CD14-positive monocyte (primary cell): ENCODE data around the gene RIPK3. TPM values are rescaled to one million over a fixed set of nuclear protein-coding genes. Genes with fewer than 3 reads are reported as not detected.
"Not testable (repeated sequence)": the region's sequence is repeated elsewhere in the genome, so short reads cannot be mapped to it uniquely, and the experiment has no call there.

Source experiments
- DNase-seq, 3 donors: peaks; one replicate each; pipeline ENCODE4 v3.0.0-alpha.2; 2011 to 2022
- H2AFZ ChIP-seq: 2 replicates; pipeline ENCODE4 v1.6.0; 2012; ENCODE audit warnings: mild to moderate bottlenecking, low read depth, low read length, inconsistent platforms; ENCODE audit not compliant: insufficient read depth, poor library complexity, severe bottlenecking
- H3K27ac ChIP-seq, 2 donors: 1 replicate in 1 of 2; 2 replicates in 1 of 2; pipeline ENCODE4 v1.5.1; 2012 to 2013; ENCODE audit warnings: low read length in 2 of 2, control low read depth in 1 of 2, inconsistent platforms in 1 of 2, low read depth in 1 of 2, mild to moderate bottlenecking in 1 of 2
- H3K27me3 ChIP-seq, 2 donors: one replicate each; pipeline versions ENCODE4 v1.6.0 to v1.6.1; 2011 to 2013; ENCODE audit warnings: low read length in 2 of 2; ENCODE audit not compliant: control insufficient read depth in 2 of 2, insufficient read depth in 2 of 2
- H3K36me3 ChIP-seq, 2 donors: replicated peaks in 1 of 2; 1 replicate in 1 of 2; 2 replicates in 1 of 2; pipeline versions ENCODE4 v1.5.1 to v1.6.1; 2012 to 2013; ENCODE audit warnings: low read length in 2 of 2, control low read depth in 1 of 2, inconsistent platforms in 1 of 2, mild to moderate bottlenecking in 1 of 2; ENCODE audit not compliant: insufficient read depth in 2 of 2, control insufficient read depth in 1 of 2
- H3K4me1 ChIP-seq, 2 donors: 1 replicate in 1 of 2; 2 replicates in 1 of 2; pipeline versions ENCODE4 v1.5.1 to v1.6.1; 2012 to 2013; ENCODE audit warnings: low read length in 2 of 2, control low read depth in 1 of 2, inconsistent platforms in 1 of 2, mild to moderate bottlenecking in 1 of 2, moderate library complexity in 1 of 2; ENCODE audit not compliant: insufficient read depth in 2 of 2, control insufficient read depth in 1 of 2
- H3K4me2 ChIP-seq: replicated peaks from 2 replicates; pipeline ENCODE3; 2012; ENCODE audit warnings: low read length, moderate library complexity, mild to moderate bottlenecking; ENCODE audit not compliant: poor library complexity, severe bottlenecking; ENCODE audit errors: extremely low read depth
- H3K4me3 ChIP-seq, 3 experiments: fragments of 200-600 bp in 1 of 3; sonication (generic) in 1 of 3; replicated peaks in 1 of 3; 1 replicate in 2 of 3; 2 replicates in 1 of 3; pipeline ENCODE4 v1.5.1; 2011 to 2013; ENCODE audit warnings: low read length in 3 of 3, mild to moderate bottlenecking in 3 of 3, control low read depth in 2 of 3, low read depth in 2 of 3, inconsistent platforms in 1 of 3, moderate library complexity in 1 of 3
- H3K79me2 ChIP-seq: 2 replicates; pipeline ENCODE4 v1.6.0; 2012; ENCODE audit warnings: mild to moderate bottlenecking, control low read depth, inconsistent platforms, low read length, moderate library complexity; ENCODE audit not compliant: insufficient read depth
- H3K9ac ChIP-seq: 2 replicates; pipeline ENCODE4 v1.6.0; 2017; ENCODE audit warnings: low read length, mild to moderate bottlenecking; ENCODE audit not compliant: insufficient read depth, poor library complexity, severe bottlenecking
- H3K9me3 ChIP-seq, 2 donors: replicated peaks in 1 of 2; 1 replicate in 1 of 2; 2 replicates in 1 of 2; pipeline versions ENCODE4 v1.5.1 to v1.6.1; 2012 to 2013; ENCODE audit warnings: low read length in 2 of 2, control low read depth in 1 of 2; ENCODE audit not compliant: control insufficient read depth in 1 of 2, insufficient read depth in 1 of 2
- H4K20me1 ChIP-seq: 2 replicates; pipeline ENCODE4 v1.6.0; 2012; ENCODE audit warnings: mild to moderate bottlenecking, low read length, control low read depth, moderate library complexity; ENCODE audit not compliant: insufficient read depth
- H3K27ac Mint-ChIP-seq, 7 donors: one replicate each; pipeline ENCODE4 v1.8.0; 2020; ENCODE audit warnings: mild to moderate bottlenecking in 7 of 7, mixed read lengths in 7 of 7, moderate library complexity in 6 of 7, inconsistent platforms in 2 of 7
- H3K27me3 Mint-ChIP-seq, 3 donors: one replicate each; pipeline ENCODE4 v1.8.0; 2021 to 2022; ENCODE audit warnings: low read depth in 3 of 3, mild to moderate bottlenecking in 3 of 3, mixed read lengths in 3 of 3, moderate library complexity in 3 of 3, inconsistent platforms in 1 of 3
- H3K36me3 Mint-ChIP-seq, 2 donors: one replicate each; pipeline ENCODE4 v1.8.0; 2020; ENCODE audit warnings: mixed read lengths in 2 of 2, inconsistent platforms in 1 of 2, mild to moderate bottlenecking in 1 of 2
- H3K4me1 Mint-ChIP-seq: one replicate; pipeline ENCODE4 v1.8.0; 2020; ENCODE audit warnings: mild to moderate bottlenecking, mixed read lengths
- H3K4me3 Mint-ChIP-seq, 2 donors: one replicate each; pipeline ENCODE4 v1.8.0; 2020; ENCODE audit warnings: mild to moderate bottlenecking in 2 of 2, mixed read lengths in 2 of 2, moderate library complexity in 1 of 2
- H3K9me3 Mint-ChIP-seq, 7 donors: one replicate each; pipeline ENCODE4 v1.8.0; 2020 to 2022; ENCODE audit warnings: mixed read lengths in 7 of 7, mild to moderate bottlenecking in 6 of 7, moderate library complexity in 6 of 7, inconsistent platforms in 2 of 7
- WGBS: methylation state at CpG from one replicate; pipeline ENCODE4 v1.1.5; 2013; ENCODE audit warnings: missing lambda C conversion rate; ENCODE audit not compliant: insufficient coverage; 5-methylcytosine and 5-hydroxymethylcytosine counted together
- intact Hi-C, 2 donors: fragments of 100-400 bp; cut with micrococcal nuclease; formaldehyde crosslinking; loops; one replicate each; pipeline versions ENCODE4 v1.15.0 to v1.15.1; 2023
- polyA plus RNA-seq, 3 donors: library from polyadenylated mRNA; depleted of rRNA in 1 of 3; unstranded in 2 of 3; stranded (reverse) in 1 of 3; fragments of 300-500 nt in 2 of 3; fragments of >200 nt in 1 of 3; fragmentation: Illumina TruSeq in 2 of 3; gene quantifications; 1 replicate in 2 of 3; 2 replicates in 1 of 3; pipeline ENCODE4 v1.2.3, GENCODE V29; 2012 to 2021
- TF ChIP-seq, protein P1 (sequence below): fragments of 200-600 bp; IDR thresholded peaks from one replicate; pipeline ENCODE4 v1.8.0; 2022; ENCODE audit warnings: antibody characterized with exemption, mild to moderate bottlenecking

RIPK3 gene
- polyA plus RNA-seq, 3 donors, result 11.7 to 69.6 (median 11.8) TPM

GRCh38 chr14:24356208-24356607 is 16.4 kb upstream of the RIPK3 start:
- TF ChIP-seq, protein P1, sequence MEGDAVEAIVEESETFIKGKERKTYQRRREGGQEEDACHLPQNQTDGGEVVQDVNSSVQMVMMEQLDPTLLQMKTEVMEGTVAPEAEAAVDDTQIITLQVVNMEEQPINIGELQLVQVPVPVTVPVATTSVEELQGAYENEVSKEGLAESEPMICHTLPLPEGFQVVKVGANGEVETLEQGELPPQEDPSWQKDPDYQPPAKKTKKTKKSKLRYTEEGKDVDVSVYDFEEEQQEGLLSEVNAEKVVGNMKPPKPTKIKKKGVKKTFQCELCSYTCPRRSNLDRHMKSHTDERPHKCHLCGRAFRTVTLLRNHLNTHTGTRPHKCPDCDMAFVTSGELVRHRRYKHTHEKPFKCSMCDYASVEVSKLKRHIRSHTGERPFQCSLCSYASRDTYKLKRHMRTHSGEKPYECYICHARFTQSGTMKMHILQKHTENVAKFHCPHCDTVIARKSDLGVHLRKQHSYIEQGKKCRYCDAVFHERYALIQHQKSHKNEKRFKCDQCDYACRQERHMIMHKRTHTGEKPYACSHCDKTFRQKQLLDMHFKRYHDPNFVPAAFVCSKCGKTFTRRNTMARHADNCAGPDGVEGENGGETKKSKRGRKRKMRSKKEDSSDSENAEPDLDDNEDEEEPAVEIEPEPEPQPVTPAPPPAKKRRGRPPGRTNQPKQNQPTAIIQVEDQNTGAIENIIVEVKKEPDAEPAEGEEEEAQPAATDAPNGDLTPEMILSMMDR, result no peak
- H2AFZ ChIP-seq, result no peak overlapping the region
- H3K9ac ChIP-seq, result no peak overlapping the region
- H3K4me1 ChIP-seq, result peaks cover 11 to 13% of the 10 kb centered on the region in 2 donors
- H3K27ac ChIP-seq, result no peak overlapping the region
- peaks cover 18% of the 10 kb centered on the region for H3K4me1 Mint-ChIP-seq
- no peaks in the 10 kb centered on the region for H3K36me3 Mint-ChIP-seq
- H3K27me3 Mint-ChIP-seq, result peaks cover 1 to 9% (median 3%) of the 10 kb centered on the region in 3 donors
- H3K36me3 ChIP-seq, result no peaks in the 10 kb centered on the region
- DNase-seq, result no peak
- intact Hi-C loops, result no loop called here
- no peaks in the 10 kb centered on the region for H3K79me2 ChIP-seq
- no peak overlapping the region for H3K4me2 ChIP-seq
- H3K27ac Mint-ChIP-seq, result no peak overlapping the region
- no peaks in the 10 kb centered on the region for H3K27me3 ChIP-seq
- no peaks in the 10 kb centered on the region for H4K20me1 ChIP-seq
- no peaks in the 10 kb centered on the region for H3K9me3 ChIP-seq
- 94% methylated on average over 3 of the region's 4 CpGs for WGBS
- H3K4me3 Mint-ChIP-seq, result no peak overlapping the region
- H3K9me3 Mint-ChIP-seq, result no peaks in the 10 kb centered on the region
- no peak overlapping the region for H3K4me3 ChIP-seq

GRCh38 chr14:24355009-24355408 is 15.2 kb upstream of the RIPK3 start:
- DNase-seq, result no peak
- Histone ChIP-seq H3K4me3 (no peak overlapping the region), H3K9ac (no peak overlapping the region), H2AFZ (no peak overlapping the region), H4K20me1 (no peaks in the 10 kb centered on the region), H3K79me2 (no peaks in the 10 kb centered on the region), H3K27ac (no peak overlapping the region), H3K36me3 (no peaks in the 10 kb centered on the region), H3K9me3 (no peaks in the 10 kb centered on the region), H3K27me3 (no peaks in the 10 kb centered on the region), H3K4me1 (peaks cover 11 to 13% of the 10 kb centered on the region in 2 donors), H3K4me2 (no peak overlapping the region)
- no CpG with 5 or more reads among the region's 7 CpGs for WGBS
- intact Hi-C loops, result no loop called here
- Mint-ChIP-seq H3K9me3 (peaks cover 0 to 1% (median 0%) of the 10 kb centered on the region in 7 donors), H3K27ac (peak overlapping the region in 1 of 7 donors; percentile 45), H3K36me3 (no peaks in the 10 kb centered on the region), H3K27me3 (peaks cover 2 to 14% (median 11%) of the 10 kb centered on the region in 3 donors), H3K4me3 (no peak overlapping the region), H3K4me1 (peaks cover 16% of the 10 kb centered on the region)
- TF ChIP-seq, protein P1, result no peak

DNA sequence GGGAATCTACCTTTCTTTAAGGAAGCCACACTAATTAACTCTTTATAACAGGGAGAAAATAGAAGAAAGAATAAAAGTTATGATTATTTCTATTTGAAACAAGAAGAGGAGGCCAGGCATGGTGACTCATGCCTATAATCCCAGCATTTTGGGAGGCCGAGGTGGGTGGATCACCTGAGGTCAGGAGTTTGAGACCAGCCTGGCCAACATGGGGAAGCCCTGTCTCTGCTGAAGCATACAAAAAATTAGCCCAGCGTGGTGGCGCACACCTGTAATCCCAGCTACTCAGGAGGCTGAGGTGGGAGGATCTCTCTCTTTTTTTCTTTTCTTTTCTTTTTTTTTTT is 14.7 kb upstream of the RIPK3 start:
- no CpG with 5 or more reads among the region's 3 CpGs for WGBS
- intact Hi-C loops, result not testable (repeated sequence)

More for the DNA sequence above, 14.7 kb upstream of the RIPK3 start:
- peak overlapping the region in 1 of 7 donors; percentile 47 for H3K27ac Mint-ChIP-seq
- not testable (repeated sequence) for H3K9me3 ChIP-seq, H4K20me1 ChIP-seq, H3K79me2 ChIP-seq, H3K4me2 ChIP-seq, H2AFZ ChIP-seq, H3K27ac ChIP-seq, H3K36me3 ChIP-seq, DNase-seq, H3K36me3 Mint-ChIP-seq, H3K27me3 ChIP-seq, H3K9me3 Mint-ChIP-seq, H3K4me3 ChIP-seq, H3K9ac ChIP-seq
- H3K4me1 ChIP-seq, result peaks cover 11 to 13% of the 10 kb centered on the region in 2 donors
- peaks cover 16% of the 10 kb centered on the region for H3K4me1 Mint-ChIP-seq
- peak overlapping the region in 1 of 2 donors; percentile 32 for H3K4me3 Mint-ChIP-seq
- H3K27me3 Mint-ChIP-seq, result peaks cover 5 to 18% (median 17%) of the 10 kb centered on the region in 3 donors
